Neural progenitor cell (in vitro differentiated cells): ENCODE data around the gene RERE.

Experiments
- CTCF ChIP-seq: fragments of 200-600 bp; sonication (generic); IDR thresholded peaks from 2 replicates; pipeline ENCODE4 v1.5.1; 2017; ENCODE audit warnings: antibody characterized with exemption, mild to moderate bottlenecking
- EZH2 ChIP-seq: fragments of 200-600 bp; sonication (generic); IDR thresholded peaks from 2 replicates; pipeline ENCODE4 v1.6.1; 2017; ENCODE audit warnings: antibody characterized with exemption, mild to moderate bottlenecking, moderate library complexity

GRCh38 chr1:8844501-8845006 lies 27.1 kb upstream of the RERE start:
- TF ChIP-seq CTCF (no peak), EZH2 (no peak)
